Kidney tubule cell (primary cell): ENCODE data around the gene GABARAP.
A peak's percentile ranks its signal among the peaks of the same experiment; 100 is the strongest.
"Not testable (repeated sequence)": the region's sequence is repeated elsewhere in the genome, so short reads cannot be mapped to it uniquely, and the experiment has no call there.

Experiments used
- DNase-seq: peaks from one replicate; pipeline ENCODE4 v3.0.0-alpha.2; 2018; ENCODE audit warnings: low spot score

Gene GABARAP

GRCh38 chr17:7260651-7261378 is 18.6 kb upstream of the GABARAP start:
- peak; percentile 75 for DNase-seq

GRCh38 chr17:7260151-7260550 is 17.9 kb upstream of the GABARAP start:
- DNase-seq: no peak

GRCh38 chr17:7259555-7259889 is 17.3 kb upstream of the GABARAP start:
- no peak for DNase-seq

- DNase-seq: no peak
These were observed 16.7 kb upstream of the GABARAP start for GRCh38 chr17:7258731-7259554.

- no peak for DNase-seq
These were observed 14.7 kb upstream of the GABARAP start for GRCh38 chr17:7256766-7257456.

- no peak for DNase-seq
These were observed 12.3 kb upstream of the GABARAP start for GRCh38 chr17:7254511-7254910.

- DNase-seq: no peak
These were observed 10.8 kb upstream of the GABARAP start for GRCh38 chr17:7253082-7253481.

GRCh38 chr17:7252176-7253043 is 10.2 kb upstream of the GABARAP start, which contains the start of gene ELP5:
Gene ELP5, plus strand, starts transcription at chr17:7252215. Its CDS starts 336 bp downstream, at chr17:7252551.
- peak; percentile 94 for DNase-seq

- DNase-seq: peak; percentile 100
These were observed 9.5 kb upstream of the GABARAP start, which contains the start of gene CTDNEP1 for GRCh38 chr17:7251661-7252175. Gene CTDNEP1, minus strand, starts transcription at chr17:7251734. Its CDS starts 438 bp downstream, at chr17:7251296.

- DNase-seq: no peak
These were observed 8.7 kb upstream of the GABARAP start for GRCh38 chr17:7250695-7251627.

- DNase-seq: no peak
These were observed 7.6 kb upstream of the GABARAP start for GRCh38 chr17:7249830-7250229.

GRCh38 chr17:7249214-7249613 is 7.0 kb upstream of the GABARAP start:
- DNase-seq: no peak

- DNase-seq: no peak
These were observed 6.5 kb upstream of the GABARAP start for GRCh38 chr17:7248796-7249195.

- no peak for DNase-seq
These were observed 4.5 kb upstream of the GABARAP start for GRCh38 chr17:7246779-7247178.

GRCh38 chr17:7243838-7244237 is 1.6 kb upstream of the GABARAP start:
- not testable (repeated sequence) for DNase-seq

GRCh38 chr17:7243453-7243729 is 1.1 kb upstream of the GABARAP start:
- DNase-seq: no peak

GRCh38 chr17:7242717-7243452 is 636 bp upstream of the GABARAP start:
- peak; percentile 96 for DNase-seq

GRCh38 chr17:7241090-7241733 is 1.0 kb downstream of the GABARAP start:
- DNase-seq: no peak

GRCh38 chr17:7240375-7240774 is 1.9 kb downstream of the GABARAP start:
- no peak for DNase-seq
